OCI-LY1 (cell line): Measurements from ENCODE around the gene CACNA2D3.

Experiments used
- H2AFZ ChIP-seq: fragments of 200-600 bp; sonication (generic), shearing (Covaris generic); 2 replicates; pipeline ENCODE4 v1.6.0; 2014; ENCODE audit warnings: antibody characterized with exemption, mild to moderate bottlenecking, low read length
- H3F3A ChIP-seq: fragments of 200-600 bp; sonication (generic), shearing (Covaris generic); 2 replicates; pipeline ENCODE4 v1.6.0; 2014; ENCODE audit warnings: mild to moderate bottlenecking, antibody characterized with exemption, low read length, moderate library complexity; ENCODE audit not compliant: insufficient read depth
- H3K27ac ChIP-seq: fragments of 200-600 bp; sonication (generic); 2 replicates; pipeline ENCODE4 v1.5.1; 2014; ENCODE audit warnings: low read length, mixed run types, mild to moderate bottlenecking, low read depth; ENCODE audit not compliant: poor library complexity, severe bottlenecking
- H3K27me3 ChIP-seq: fragments of 200-600 bp; sonication (generic); 2 replicates; pipeline ENCODE4 v1.6.0; 2014; ENCODE audit warnings: antibody characterized with exemption, mild to moderate bottlenecking, low read length, moderate library complexity; ENCODE audit not compliant: insufficient read depth
- H3K36me3 ChIP-seq: fragments of 200-600 bp; sonication (generic); 2 replicates; pipeline ENCODE4 v1.6.1; 2014; ENCODE audit warnings: mild to moderate bottlenecking, antibody characterized with exemption, low read length, moderate library complexity, mixed read lengths; ENCODE audit not compliant: insufficient read depth
- H3K4me1 ChIP-seq: fragments of 200-600 bp; sonication (generic); 2 replicates; pipeline ENCODE4 v1.5.1; 2014; ENCODE audit warnings: mild to moderate bottlenecking, low read length, moderate library complexity; ENCODE audit not compliant: insufficient read depth, severe bottlenecking
- H3K4me2 ChIP-seq: fragments of 200-600 bp; sonication (generic), shearing (Covaris generic); 2 replicates; pipeline ENCODE4 v1.6.1; 2014; ENCODE audit warnings: low read length
- H3K4me3 ChIP-seq: fragments of 200-600 bp; sonication (generic); 2 replicates; pipeline ENCODE4 v1.5.1; 2014; ENCODE audit warnings: low read length, low read depth, mild to moderate bottlenecking, mixed read lengths; ENCODE audit not compliant: poor library complexity, severe bottlenecking
- H3K79me2 ChIP-seq: fragments of 200-600 bp; shearing (Covaris generic); 2 replicates; pipeline ENCODE4 v1.6.1; 2016; ENCODE audit warnings: mixed run types, low read length, mixed read lengths; ENCODE audit not compliant: insufficient read depth
- H3K9ac ChIP-seq: fragments of 200-600 bp; sonication (generic), shearing (Covaris generic); 2 replicates; pipeline ENCODE4 v1.6.1; 2014; ENCODE audit warnings: mild to moderate bottlenecking, low read length, mixed read lengths
- H3K9me2 ChIP-seq: fragments of 200-600 bp; sonication (generic), shearing (Covaris generic); 2 replicates; pipeline ENCODE4 v1.6.1; 2014; ENCODE audit warnings: low read depth, mild to moderate bottlenecking, low read length, mixed read lengths
- H3K9me3 ChIP-seq: fragments of 200-600 bp; shearing (Covaris generic); 2 replicates; pipeline ENCODE4 v1.6.1; 2014; ENCODE audit warnings: low read length, mixed read lengths
- H4K20me1 ChIP-seq: fragments of 200-600 bp; sonication (generic), shearing (Covaris generic); 2 replicates; pipeline ENCODE4 v1.6.0; 2016; ENCODE audit warnings: mild to moderate bottlenecking, low read length; ENCODE audit not compliant: insufficient read depth
- CTCF ChIP-seq: fragments of 200-600 bp; sonication (generic), shearing (Covaris generic); IDR thresholded peaks from 2 replicates; pipeline ENCODE4 v1.5.1; 2017; ENCODE audit warnings: mild to moderate bottlenecking, antibody characterized with exemption, low read length, moderate library complexity, mixed read lengths
- EZH2 ChIP-seq: fragments of 200-600 bp; sonication (generic), shearing (Covaris generic); IDR thresholded peaks from 2 replicates; pipeline ENCODE4 v1.8.0; 2017; ENCODE audit warnings: borderline replicate concordance, mixed run types, mild to moderate bottlenecking, antibody characterized with exemption, low read length, moderate library complexity, mixed read lengths

The CACNA2D3 gene

GRCh38 chr3:54744291-54744690 is 621.9 kb downstream of the CACNA2D3 start:
- no peak overlapping the region for H3K27ac ChIP-seq
- no peak overlapping the region for H2AFZ ChIP-seq
- no peaks in the 10 kb centered on the region for H3K27me3 ChIP-seq
- no peaks in the 10 kb centered on the region for H3K4me1 ChIP-seq
- no peak overlapping the region for H3K4me2 ChIP-seq
- H3K79me2 ChIP-seq = no peaks in the 10 kb centered on the region
- no peak overlapping the region for H3K4me3 ChIP-seq
- no peaks in the 10 kb centered on the region for H4K20me1 ChIP-seq
- no peaks in the 10 kb centered on the region for H3K9me3 ChIP-seq
- no peaks in the 10 kb centered on the region for H3F3A ChIP-seq
- H3K9ac ChIP-seq = no peak overlapping the region
- no peaks in the 10 kb centered on the region for H3K9me2 ChIP-seq
- H3K36me3 ChIP-seq = no peaks in the 10 kb centered on the region
- TF ChIP-seq EZH2 (no peak), CTCF (no peak)

GRCh38 chr3:54745843-54746242 is 623.5 kb downstream of the CACNA2D3 start:
- Histone ChIP-seq H3K4me2 (no peak overlapping the region), H2AFZ (no peak overlapping the region), H3K9ac (no peak overlapping the region), H3F3A (no peaks in the 10 kb centered on the region), H3K9me2 (no peaks in the 10 kb centered on the region), H3K9me3 (no peaks in the 10 kb centered on the region), H3K4me3 (no peak overlapping the region), H3K79me2 (no peaks in the 10 kb centered on the region), H4K20me1 (no peaks in the 10 kb centered on the region), H3K27ac (no peak overlapping the region), H3K36me3 (no peaks in the 10 kb centered on the region), H3K27me3 (no peaks in the 10 kb centered on the region), H3K4me1 (no peaks in the 10 kb centered on the region)
- TF ChIP-seq CTCF (no peak), EZH2 (no peak)

GRCh38 chr3:54746722-54747121 is 624.4 kb downstream of the CACNA2D3 start:
- Histone ChIP-seq H3K9ac (no peak overlapping the region), H3K36me3 (no peaks in the 10 kb centered on the region), H3K79me2 (no peaks in the 10 kb centered on the region), H3F3A (no peaks in the 10 kb centered on the region), H2AFZ (no peak overlapping the region), H3K4me2 (no peak overlapping the region), H3K4me3 (no peak overlapping the region), H3K27me3 (no peaks in the 10 kb centered on the region), H3K27ac (no peak overlapping the region), H3K9me2 (no peaks in the 10 kb centered on the region), H3K9me3 (no peaks in the 10 kb centered on the region), H4K20me1 (no peaks in the 10 kb centered on the region), H3K4me1 (no peaks in the 10 kb centered on the region)
- TF ChIP-seq CTCF (no peak), EZH2 (no peak)
